GM21367 (cell line): Measurements from ENCODE around the gene MAML2.
"Not testable (repeated sequence)": the region's sequence is repeated elsewhere in the genome, so short reads cannot be mapped to it uniquely, and the experiment has no call there.

Experiments
- ATAC-seq: cut with Tn5 transposase; IDR thresholded peaks from one replicate; pipeline ENCODE4 v1.9.1; 2021; ENCODE audit not compliant: unreplicated experiment

Gene MAML2

DNA sequence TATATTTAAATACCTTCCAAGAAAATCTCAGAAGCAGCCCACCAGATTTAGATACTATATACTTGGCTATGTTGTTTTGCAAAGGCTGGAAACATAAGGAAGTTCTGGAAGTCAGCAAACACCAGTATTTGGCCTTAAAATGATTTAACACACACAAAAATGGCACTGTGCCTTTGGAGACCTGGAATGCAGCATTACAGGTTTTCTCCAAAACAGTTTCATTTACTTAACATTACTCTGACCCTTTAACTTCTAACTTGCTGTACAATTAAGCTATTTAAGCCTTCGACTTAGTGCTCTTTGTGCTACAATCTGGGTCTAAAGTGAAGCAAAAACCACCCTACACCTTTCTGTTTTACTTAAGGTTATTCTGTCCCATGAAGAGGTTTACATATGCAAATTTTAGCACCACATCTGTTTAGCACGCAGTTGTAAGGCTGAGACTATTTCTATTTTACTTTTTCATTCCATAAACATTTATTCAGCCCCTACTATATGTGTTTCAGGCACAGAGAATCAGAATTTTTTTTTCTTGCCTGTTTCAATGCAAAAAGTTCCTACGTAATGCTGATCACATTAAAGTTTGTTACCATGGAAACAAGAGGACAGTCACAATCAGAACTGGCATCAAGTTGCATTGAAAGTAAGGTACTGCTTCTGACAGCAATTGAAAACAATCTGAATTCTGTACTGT lies 70.3 kb downstream of the MAML2 start:
- ATAC-seq = peak; percentile 39

DNA sequence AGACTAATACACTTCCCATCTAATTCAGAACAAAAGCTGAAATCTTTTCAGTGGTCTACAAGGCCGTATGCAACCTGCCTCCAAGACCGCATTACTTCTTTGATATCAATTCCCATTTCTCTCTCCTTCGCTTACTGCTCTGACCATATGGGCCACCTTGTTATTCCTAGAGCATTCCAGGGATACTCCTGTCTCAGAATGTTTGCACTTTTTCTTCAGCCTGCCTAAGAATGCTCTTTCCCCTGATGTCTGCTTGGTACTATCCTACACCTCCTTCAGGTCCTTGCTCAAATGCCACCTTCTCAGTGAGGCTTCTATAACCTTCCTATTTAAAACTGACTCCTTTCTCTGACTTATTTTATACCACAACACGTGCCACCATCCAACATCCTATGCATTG lies 71.2 kb downstream of the MAML2 start:
- ATAC-seq = no peak

DNA sequence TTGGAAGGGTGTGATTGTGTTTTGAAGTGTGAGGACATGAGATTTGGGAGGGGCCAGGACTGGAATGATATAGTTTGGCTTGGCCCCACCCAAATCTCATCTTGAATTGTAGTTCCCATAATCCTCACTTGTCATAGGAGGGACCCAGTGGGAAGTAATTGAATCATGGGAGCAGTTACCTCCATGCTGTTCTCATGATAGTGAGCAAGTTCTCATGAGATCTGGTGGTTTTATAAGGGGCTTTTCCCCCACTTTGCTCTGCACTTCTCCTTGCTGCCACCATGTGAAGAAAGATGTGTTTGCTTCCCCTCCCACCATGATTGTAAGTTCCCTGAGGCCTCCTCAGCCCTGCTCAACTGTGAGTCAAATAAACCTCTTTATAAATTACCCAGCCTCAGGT lies 71.6 kb downstream of the MAML2 start:
- ATAC-seq = not testable (repeated sequence)

DNA sequence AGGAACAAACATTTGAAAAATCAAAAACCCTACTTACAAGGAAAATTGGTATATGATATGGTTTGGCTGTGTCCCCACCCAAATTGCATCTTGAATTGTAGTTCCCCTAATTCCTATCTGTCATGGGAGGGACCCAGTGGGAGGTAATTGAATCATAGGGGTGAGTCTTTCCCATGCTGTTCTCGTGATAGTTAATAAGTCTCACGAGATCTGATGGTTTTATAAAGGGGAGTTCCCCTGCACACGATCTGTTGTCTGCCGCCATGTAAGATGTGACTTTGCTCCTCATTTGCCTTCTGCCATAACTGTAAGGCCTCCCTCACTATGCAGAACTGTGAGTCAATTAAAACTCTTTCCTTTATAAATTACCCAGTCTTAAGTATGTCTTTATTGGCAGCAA lies 74.5 kb downstream of the MAML2 start:
- ATAC-seq = not testable (repeated sequence)

DNA sequence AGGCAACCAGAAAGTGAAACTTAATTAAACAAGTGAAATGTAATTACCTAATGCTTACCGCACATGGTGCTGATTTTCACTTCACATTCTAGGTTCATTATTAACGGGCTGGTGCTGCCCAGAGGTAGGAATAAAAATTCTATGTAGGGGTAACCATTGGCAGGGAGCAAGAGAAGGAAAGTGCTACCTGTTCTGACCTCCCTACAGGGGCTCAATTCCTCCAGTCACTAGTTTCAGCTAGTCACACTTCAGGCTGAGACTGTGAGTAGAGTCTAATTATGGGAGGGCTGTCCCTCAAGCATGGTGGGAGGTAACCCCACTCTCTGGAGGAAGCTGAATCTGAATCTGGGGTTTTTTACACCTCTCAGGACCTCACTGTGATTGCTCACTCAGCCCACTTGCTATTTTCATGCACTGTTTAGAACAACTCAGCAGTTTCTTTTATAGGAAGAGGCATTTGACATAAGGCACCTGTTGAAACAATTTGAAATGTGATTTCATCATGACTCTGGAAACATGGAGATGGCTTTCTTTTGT lies 75.4 kb downstream of the MAML2 start:
- peak; percentile 90 for ATAC-seq

DNA sequence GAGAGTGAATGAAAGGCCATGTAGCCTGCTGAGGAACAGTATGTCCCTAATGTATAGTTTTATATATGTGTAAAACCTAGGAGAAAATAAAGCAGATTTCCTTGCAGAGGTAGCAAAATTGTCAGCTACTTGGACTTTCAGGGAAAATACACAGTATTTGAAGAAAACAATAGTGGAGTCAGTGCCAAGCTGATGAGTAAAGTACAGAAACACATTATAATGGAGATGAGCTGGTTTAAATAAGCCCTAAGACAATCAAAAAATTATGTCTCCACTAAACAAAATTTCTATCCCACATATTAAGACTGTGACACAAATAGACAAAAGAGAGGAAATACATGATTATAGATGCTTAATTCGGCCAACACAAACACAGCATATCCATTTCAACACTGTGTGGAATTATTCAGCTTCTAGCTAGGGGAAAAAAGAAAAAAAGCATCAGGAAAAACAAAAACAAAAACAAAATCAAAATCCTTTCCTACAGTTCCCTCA lies 75.9 kb downstream of the MAML2 start:
- no peak for ATAC-seq

DNA sequence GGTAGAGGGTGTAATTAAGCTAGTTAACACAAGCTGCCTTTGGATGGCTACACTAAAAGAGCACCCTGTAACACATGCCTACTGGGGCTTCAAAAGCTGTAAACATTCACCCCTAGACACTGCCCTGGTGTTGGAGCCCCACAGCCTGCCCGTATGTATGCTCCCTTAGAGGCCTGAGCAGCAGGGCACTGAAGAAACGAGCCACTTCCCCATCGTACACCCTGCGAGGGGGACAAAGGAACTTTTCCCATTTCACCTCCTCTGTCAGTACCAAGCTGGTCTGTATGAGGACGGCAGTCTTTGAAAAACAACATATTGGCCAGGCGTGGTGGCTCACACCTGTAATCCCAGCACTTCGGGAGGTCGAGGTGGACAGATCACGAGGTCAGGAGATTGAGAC lies 77.0 kb downstream of the MAML2 start:
- ATAC-seq = no peak

DNA sequence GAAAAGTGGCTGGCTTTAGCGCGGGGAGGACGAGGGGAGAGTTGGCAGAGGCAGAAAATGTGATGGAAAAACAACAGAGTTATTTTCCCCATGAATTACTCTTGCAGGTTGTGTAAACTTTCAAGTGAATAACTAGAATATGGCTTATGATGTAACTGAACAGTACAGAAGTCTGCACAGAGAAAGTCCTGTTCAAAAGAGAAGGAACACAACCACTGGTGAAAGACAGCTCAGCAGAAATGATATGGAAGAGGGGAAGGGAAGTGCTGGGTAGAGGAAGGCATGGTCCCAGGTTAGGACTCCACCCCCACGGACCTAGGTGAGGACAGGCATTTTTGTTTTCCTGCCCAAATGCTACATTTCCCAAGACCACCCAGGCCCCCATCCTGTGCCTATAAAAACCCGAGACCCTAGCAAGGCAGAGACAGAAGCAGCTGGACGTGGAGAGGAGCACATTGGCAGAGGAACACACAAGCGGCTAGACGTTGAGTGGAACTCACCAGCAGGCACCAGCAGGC lies 77.7 kb downstream of the MAML2 start:
- ATAC-seq = no peak

DNA sequence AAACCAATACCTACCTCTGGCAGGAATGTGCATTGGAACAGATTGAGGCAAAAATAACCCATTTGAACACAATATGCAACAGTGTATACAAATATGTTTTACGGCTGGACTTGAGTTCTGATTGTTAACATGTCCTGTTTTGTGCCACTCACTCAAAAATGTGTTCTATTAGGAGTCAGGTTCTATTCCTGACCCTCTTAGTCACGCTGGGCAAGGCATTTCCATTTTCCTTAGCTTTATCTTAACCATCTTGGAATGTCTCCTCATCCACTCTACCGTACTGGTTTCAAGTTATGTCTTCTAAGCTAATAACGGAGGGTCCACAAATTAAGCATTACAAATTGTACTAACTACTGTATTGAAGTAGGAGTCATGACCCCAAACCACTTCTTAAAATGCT lies 78.6 kb downstream of the MAML2 start:
- ATAC-seq = no peak

DNA sequence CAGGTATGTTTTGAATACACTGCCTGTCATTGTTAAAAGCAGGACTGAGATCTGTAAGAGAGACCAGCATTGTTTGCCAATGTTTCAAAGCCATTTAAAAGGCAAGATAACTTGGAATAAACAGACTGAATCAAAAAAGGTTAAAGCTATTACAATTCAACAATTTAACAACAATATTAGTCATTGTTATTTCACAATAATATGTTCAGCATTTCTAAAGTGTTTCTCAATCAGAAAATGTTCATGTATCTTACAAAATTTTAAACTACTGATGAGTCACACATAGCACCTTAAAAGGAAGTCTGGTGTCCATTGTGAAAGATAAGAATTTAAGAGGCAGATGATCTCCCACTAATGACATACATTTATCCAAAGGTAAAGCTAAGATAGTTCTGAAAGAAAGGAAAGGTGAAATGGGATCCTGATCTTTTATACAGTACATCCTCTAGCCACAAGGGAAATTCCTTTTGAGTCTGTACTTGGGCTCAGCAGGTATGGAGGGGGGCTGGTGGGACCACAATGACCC lies 79.7 kb downstream of the MAML2 start:
- no peak for ATAC-seq

DNA sequence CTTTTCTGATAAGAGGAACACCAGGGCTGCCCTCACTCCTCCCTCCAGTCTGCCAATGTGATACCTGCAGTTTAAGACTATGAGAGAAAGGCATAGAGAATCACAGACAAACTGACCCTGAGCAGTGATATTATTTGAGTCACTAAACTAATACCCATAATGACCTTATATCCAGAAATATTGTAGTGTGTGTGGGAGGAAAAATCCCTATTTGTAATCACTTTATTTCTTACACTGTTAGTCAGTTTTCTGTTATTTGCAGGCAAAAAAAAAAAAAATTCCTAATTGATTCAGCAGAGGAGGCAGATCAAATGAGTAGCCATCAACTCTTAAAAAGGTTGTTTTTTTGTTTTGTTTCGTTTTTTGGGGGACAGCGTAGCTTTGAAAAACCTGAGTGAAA lies 82.5 kb downstream of the MAML2 start:
- no peak for ATAC-seq

DNA sequence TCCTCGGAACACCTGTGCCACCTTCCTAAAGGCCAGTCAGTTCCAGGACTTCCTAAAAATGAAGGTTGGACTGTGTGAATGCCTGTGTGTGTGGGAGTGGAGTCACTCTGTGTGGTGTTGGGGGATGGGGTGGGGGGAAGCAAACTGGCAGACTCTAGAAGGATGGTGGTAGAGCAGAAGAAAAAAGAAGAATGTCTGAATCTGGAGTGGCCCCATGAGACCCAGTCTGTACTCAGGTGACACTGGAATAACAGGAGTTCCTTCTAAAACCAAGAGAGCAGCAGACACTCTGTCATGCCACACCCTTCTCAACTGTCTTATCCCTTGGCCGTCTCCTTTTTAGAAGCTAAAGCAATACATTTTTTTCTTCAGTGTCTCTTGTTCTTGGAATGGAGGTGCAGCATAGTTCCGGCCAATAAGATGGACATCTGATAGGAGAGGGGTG lies 82.9 kb downstream of the MAML2 start:
- ATAC-seq = no peak

DNA sequence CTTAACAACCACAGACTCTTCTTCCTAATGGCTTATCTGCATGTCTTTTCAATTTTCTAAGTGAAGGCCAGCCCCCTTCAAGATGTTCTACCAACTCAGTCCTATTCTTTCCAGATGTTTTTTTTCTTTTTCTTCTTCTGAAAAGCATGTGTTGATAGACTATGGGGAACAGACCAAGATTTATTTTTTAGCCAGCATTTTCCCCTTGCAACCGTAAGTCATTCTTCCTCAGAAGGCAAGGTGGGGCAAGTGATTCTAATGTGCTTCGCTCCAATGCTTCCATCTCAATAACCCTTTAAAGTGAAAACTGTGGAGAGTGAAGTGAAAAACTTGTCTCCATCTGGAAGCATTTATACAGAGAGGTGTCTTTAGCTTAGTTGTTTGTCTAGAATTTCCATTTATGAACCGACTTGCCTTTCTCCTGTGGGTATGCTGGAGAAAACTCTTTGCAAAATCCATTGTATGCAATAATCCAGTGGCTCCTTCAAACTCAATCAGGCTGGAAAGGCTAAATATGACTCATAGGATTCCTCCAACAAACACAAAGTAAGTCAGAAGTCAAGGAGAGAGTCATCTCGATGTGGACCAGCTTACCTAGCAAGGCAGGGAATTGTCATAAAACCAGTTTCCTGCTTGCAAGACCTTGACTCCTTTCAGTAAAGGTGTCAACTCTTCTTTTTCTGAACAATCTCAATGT lies 83.7 kb downstream of the MAML2 start:
- ATAC-seq = no peak

DNA sequence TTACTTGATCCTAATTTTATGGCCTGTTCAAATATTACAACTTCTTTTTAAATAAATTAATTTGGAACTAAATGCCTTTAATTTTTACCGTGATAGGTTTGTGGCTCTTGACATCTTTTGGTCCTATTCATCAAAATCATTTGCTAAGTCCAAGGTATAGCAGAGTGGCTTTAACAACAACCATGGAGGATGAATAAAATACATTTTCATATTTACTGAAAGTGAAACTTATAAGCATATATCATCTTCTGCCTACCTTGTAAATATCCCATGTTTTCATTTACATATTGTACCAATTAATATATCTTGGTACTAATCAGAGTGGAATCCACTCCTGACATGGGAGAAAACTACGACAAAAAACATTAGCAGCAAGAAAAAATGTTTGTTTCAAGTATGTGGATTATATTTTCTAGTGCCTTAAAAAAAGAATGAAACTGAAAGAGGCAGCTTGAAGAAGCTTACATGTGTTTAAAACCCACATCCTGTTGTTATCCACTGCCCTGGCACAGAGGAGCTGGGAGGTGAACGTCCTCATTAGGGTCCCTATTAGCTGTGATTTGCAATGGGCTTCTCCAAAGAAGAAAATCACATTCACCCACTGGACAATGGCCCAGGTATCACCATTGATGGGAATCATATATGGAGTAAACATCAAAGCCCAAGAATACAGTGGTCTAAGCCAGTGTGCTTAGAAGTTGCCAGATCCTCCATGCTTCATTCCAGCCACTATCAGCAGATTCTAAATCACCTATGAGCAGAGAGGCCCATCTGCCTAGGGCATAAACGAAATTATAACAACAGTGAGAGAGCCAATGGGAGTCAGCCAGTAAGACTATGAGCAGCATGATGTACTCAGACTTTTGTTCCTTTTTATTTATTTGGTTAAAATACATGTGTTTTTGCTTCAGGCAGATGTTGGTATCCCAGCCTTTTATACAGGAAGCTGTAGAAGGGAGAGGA lies 84.7 kb downstream of the MAML2 start:
- peak; percentile 69 for ATAC-seq

DNA sequence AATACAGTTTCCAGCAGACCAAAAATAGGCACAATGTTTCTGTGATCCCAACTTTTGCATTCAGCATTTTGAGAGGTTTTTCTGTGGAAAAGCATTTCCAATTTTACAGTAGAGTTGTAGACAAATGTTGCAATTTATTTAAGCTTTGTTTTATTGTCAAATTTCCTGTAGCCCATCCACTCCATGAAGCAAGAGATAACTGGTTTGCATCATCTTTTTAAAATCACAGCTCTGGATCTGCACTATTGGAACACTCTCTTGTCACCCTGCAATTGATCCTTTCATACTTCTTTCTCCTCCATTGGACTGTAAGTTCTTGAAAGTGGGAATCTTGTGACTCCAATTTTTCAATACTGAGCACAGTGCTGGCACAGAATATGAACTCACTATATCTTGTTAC lies 86.0 kb downstream of the MAML2 start:
- ATAC-seq = no peak

DNA sequence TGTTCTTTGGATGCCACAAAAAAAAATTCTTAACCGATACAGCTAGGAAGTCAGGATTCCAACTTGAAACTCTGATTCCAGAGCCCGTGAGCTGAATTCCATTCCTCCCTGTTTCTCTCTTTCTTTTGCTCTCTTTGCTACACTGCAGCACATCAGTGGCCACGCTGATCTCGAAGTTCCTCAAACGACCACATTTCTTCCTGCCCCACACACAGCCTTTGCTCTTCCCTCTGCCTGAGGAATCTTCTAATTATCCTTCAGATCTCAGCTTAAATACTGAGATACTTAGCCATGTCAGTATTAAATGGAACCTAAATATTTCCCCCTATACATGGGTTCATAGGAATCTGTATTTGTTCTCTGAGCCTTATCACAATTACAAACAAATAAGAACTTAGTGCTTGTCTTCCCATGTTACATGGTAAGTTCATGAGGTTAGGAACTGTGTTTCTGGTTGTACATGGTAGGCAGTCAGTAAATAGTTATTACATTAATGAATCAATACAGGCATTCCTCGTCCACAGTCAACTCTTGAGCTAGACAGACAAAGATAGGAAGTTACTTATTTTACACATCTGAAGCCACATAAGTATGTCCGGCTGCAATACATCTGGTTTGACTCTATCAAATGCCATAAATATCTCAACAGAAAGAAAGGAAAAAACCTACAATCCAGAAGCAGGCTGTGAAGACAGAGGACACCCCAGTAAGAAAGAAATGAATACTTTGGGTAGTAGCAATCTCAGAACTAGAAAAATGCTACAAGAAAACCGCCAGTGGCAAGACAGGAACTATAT lies 86.6 kb downstream of the MAML2 start:
- no peak for ATAC-seq

DNA sequence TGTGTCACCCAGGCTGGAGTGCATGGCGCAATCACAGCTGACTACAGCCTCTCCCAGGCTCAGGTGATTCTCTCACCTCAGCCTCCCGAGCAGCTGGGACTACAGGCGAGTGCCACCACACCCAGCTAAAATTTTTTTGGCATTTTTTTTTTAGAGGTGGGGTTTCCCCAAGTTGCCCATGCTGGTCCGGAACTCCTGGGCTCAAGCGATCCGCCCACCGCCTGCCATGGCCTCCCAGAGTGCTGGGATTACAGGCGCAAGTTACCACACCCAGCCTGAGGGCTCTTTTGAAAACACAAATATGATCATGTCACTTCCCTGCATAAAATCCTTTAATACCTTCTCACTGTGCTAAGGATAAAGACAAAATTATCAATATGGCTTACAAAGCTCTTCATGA lies 88.1 kb downstream of the MAML2 start:
- ATAC-seq = no peak

DNA sequence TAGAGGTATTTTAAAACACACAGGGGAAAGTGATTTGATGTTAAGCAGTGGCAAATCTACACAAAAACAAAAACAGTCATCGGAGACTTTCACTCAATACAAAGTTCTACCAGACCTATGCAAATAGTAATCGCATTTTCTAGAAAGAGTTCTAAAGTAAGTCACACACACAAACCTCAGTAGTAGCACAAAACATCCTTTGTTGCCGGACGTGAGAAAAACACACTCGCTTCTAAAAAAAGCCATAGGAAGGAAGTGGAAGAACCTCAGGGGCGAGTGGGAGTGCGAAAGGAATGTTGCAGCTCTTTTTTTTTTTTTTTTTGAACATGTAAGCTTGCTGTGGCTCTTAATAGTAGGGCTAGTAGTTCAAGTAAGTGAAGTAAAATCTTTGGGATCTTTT lies 88.9 kb downstream of the MAML2 start:
- peak; percentile 65 for ATAC-seq

DNA sequence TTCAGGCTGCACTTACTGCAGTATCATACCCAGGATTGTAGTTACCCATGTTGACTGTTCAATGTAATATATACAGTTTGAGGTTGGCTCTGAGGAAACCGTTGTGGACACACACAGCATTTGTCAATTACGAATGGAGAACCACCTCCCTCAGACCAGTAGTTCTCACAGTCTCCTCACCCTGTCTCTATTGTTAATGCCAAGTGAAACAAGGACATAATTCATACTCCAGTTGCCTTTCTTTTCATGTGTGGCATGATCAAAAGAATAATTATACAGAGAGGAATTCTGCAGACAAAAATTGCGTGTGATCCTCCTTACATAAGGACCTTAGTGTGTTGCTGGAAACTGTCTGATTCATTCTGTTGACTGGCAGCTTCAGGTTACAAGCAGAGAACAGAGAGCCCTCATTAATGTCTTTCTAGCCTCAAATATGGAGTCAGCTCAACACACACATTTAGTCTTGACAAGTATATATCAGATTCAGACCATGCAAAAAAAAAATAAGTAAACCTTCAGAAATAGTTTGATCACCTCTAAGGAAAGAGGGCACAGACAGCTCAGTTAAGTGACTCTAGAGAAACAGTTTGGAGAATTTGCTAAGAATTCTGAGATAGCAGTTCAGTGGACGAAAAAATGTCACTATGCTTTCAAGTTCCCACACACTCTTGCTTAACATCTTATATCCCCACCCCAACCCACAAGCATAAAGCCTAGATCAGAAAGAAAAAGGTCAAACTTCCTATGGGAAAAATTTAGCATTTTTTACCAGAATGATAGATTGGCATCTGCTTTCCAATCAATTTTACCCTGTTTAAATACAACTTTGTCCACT lies 96.1 kb downstream of the MAML2 start:
- ATAC-seq = no peak
